Progenitor cell of endocrine pancreas (in vitro differentiated cells): ENCODE data around the gene HECTD4. TPM values are rescaled to one million over a fixed set of nuclear protein-coding genes. Genes with fewer than 3 reads are reported as not detected.

Source experiments
- DNase-seq: peaks from one replicate; pipeline ENCODE4 v3.0.0; 2021; ENCODE audit warnings: low spot score; ENCODE audit not compliant: unreplicated experiment
- H3K27ac Mint-ChIP-seq: 2 replicates; pipeline ENCODE4 v1.8.0; 2021; ENCODE audit warnings: mild to moderate bottlenecking, moderate library complexity, mixed read lengths
- H3K27me3 Mint-ChIP-seq: 2 replicates; pipeline ENCODE4 v1.8.0; 2021; ENCODE audit warnings: mixed read lengths
- H3K36me3 Mint-ChIP-seq: 2 replicates; pipeline ENCODE4 v1.8.0; 2022; ENCODE audit warnings: mixed read lengths; ENCODE audit not compliant: insufficient read depth
- H3K4me1 Mint-ChIP-seq: 2 replicates; pipeline ENCODE4 v1.8.0; 2021; ENCODE audit warnings: low read depth, mixed read lengths
- H3K4me3 Mint-ChIP-seq: 2 replicates; pipeline ENCODE4 v1.8.0; 2021; ENCODE audit warnings: low read depth, mild to moderate bottlenecking, moderate library complexity, mixed read lengths
- H3K9me3 Mint-ChIP-seq: 2 replicates; pipeline ENCODE4 v1.8.0; 2021; ENCODE audit warnings: low read depth, mixed read lengths
- CTCF ChIP-seq: fragments of 200-600 bp; sonication (generic); IDR thresholded peaks from one replicate; pipeline ENCODE4 v1.5.0; 2021; ENCODE audit warnings: antibody characterized with exemption, mild to moderate bottlenecking; ENCODE audit not compliant: unreplicated experiment
- total RNA-seq: library from RNA; stranded (reverse); gene quantifications from 2 replicates; pipeline ENCODE4 v1.2.1, GENCODE V29; 2021

The HECTD4 gene
- total RNA-seq, 1 donor from 2014 or later: 86.7 TPM

GRCh38 chr12:112425582-112426382 is 43.6 kb upstream of the HECTD4 start:
- H3K27me3 Mint-ChIP-seq: no peaks in the 10 kb centered on the region

DNA sequence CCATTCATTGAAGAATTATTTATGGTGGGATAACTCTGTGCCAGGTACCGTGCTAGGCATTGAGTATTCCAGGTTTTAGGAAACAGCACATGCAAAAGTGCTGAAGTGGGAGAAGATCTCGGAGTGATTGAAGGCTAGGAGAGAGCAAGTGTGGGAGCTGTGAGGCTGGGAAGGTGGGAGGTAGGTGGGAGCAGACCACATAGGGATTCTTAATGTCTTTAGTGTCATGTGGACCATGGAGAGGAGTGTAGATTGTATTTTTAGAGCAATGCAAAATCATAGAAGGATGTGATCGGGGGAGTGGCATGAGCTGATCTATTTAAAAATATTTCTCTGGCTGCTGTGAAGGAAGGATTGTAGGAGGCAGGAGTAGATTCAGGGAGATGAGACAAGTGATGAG is 41.9 kb upstream of the HECTD4 start:
- H3K4me1 Mint-ChIP-seq: peaks cover 8% of the 10 kb centered on the region
- no peak overlapping the region for H3K27ac Mint-ChIP-seq
- no peak for DNase-seq
- no peaks in the 10 kb centered on the region for H3K9me3 Mint-ChIP-seq
- TF ChIP-seq CTCF: no peak
- H3K27me3 Mint-ChIP-seq: no peaks in the 10 kb centered on the region
- H3K4me3 Mint-ChIP-seq: no peak overlapping the region
- H3K36me3 Mint-ChIP-seq: no peaks in the 10 kb centered on the region

More at GRCh38 chr12:112425582-112426382, 43.6 kb upstream of the HECTD4 start:
- H3K4me3 Mint-ChIP-seq: no peak overlapping the region
- TF ChIP-seq CTCF: no peak
- DNase-seq: no peak
- peaks cover under 1% of the 10 kb centered on the region for H3K4me1 Mint-ChIP-seq
- H3K9me3 Mint-ChIP-seq: no peaks in the 10 kb centered on the region
- no peaks in the 10 kb centered on the region for H3K36me3 Mint-ChIP-seq
- no peak overlapping the region for H3K27ac Mint-ChIP-seq

DNA sequence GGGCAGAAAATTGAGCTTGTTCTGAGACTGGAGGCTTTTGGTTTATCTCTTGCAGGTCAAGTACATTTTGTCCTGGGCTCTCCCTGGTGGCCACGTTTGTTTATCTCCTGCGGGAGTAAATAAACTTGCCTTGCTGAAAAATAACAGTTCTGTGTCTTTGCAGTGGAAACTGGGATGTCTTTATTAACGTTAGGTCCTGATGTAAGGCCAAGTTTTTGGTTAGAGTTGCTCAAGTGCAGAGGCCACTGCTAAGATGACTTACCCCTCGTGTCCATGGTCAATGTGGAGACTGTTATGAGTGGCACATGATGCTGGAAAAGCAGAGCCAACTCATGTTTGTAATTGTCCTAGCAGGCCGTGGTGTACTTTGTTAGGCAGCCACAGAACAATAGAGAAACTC is 40.3 kb upstream of the HECTD4 start:
- TF ChIP-seq CTCF: no peak
- Mint-ChIP-seq H3K4me1 (peaks cover 10% of the 10 kb centered on the region), H3K9me3 (no peaks in the 10 kb centered on the region), H3K4me3 (no peak overlapping the region), H3K27me3 (no peaks in the 10 kb centered on the region), H3K27ac (no peak overlapping the region), H3K36me3 (no peaks in the 10 kb centered on the region)
- DNase-seq: no peak

- no peak for TF ChIP-seq CTCF
Observed at GRCh38 chr12:112421363-112421762, 39.1 kb upstream of the HECTD4 start.

GRCh38 chr12:112420740-112421139 is 38.5 kb upstream of the HECTD4 start:
- Mint-ChIP-seq H3K36me3 (no peaks in the 10 kb centered on the region), H3K4me3 (peak overlapping the region; percentile 92), H3K27ac (peak overlapping the region; percentile 99), H3K4me1 (peaks cover 10% of the 10 kb centered on the region), H3K9me3 (no peaks in the 10 kb centered on the region), H3K27me3 (no peaks in the 10 kb centered on the region)
- DNase-seq: no peak
- no peak for TF ChIP-seq CTCF

More at GRCh38 chr12:112421363-112421762, 39.1 kb upstream of the HECTD4 start:
- DNase-seq: no peak
- H3K27ac Mint-ChIP-seq: no peak overlapping the region
- H3K9me3 Mint-ChIP-seq: no peaks in the 10 kb centered on the region
- peaks cover 10% of the 10 kb centered on the region for H3K4me1 Mint-ChIP-seq
- H3K4me3 Mint-ChIP-seq: no peak overlapping the region
- H3K27me3 Mint-ChIP-seq: no peaks in the 10 kb centered on the region
- no peaks in the 10 kb centered on the region for H3K36me3 Mint-ChIP-seq
